Measurements from ENCODE around the gene RNFT2. TPM values are rescaled to one million over a fixed set of nuclear protein-coding genes. Genes with fewer than 3 reads are reported as not detected.

Gene RNFT2
- total and polyA plus RNA-seq, 2 donors from 2014 or later = 4.3 to 6.8 TPM

DNA sequence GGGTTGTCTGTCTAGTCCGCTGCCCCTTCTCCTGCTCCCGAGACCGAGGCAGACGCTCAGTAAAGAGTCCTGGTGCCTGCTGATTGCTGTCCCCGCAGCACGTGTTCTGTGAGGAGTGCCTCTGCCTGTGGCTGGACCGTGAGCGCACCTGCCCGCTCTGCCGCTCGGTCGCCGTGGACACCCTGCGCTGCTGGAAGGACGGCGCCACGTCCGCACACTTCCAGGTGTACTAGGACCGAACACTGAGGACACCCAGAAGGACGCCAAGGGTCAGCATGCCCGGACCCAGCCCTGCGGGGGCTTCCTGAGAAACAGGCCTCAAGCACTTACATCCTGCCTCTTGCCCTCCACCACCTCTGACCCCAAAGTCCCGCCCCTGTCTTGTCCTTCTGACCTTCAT, 111.1 kb downstream of the RNFT2 start:
- no peak overlapping the region for H3K4me3 ChIP-seq (ENCODE audit: low read length in 3 of 3)
- no peak for FAIRE-seq
- TF ChIP-seq, protein P1, sequence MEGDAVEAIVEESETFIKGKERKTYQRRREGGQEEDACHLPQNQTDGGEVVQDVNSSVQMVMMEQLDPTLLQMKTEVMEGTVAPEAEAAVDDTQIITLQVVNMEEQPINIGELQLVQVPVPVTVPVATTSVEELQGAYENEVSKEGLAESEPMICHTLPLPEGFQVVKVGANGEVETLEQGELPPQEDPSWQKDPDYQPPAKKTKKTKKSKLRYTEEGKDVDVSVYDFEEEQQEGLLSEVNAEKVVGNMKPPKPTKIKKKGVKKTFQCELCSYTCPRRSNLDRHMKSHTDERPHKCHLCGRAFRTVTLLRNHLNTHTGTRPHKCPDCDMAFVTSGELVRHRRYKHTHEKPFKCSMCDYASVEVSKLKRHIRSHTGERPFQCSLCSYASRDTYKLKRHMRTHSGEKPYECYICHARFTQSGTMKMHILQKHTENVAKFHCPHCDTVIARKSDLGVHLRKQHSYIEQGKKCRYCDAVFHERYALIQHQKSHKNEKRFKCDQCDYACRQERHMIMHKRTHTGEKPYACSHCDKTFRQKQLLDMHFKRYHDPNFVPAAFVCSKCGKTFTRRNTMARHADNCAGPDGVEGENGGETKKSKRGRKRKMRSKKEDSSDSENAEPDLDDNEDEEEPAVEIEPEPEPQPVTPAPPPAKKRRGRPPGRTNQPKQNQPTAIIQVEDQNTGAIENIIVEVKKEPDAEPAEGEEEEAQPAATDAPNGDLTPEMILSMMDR (IDR thresholded peaks at IDR 0.05; ENCODE audit: borderline replicate concordance, extremely low read depth, insufficient read depth) = no peak
- no peaks in the 10 kb centered on the region for H3K9me3 ChIP-seq (ENCODE audit: control insufficient read depth in 2 of 3, insufficient read depth in 1 of 3, low read length in 3 of 3)
- intact Hi-C loops (cut with DNase I) = no loop called here
- no peak overlapping the region for H3K9ac ChIP-seq (ENCODE audit: low read length in 3 of 3)
- DNase-seq = no peak
- no peak overlapping the region for H3K27ac ChIP-seq (ENCODE audit: low read depth in 2 of 2, low read length in 2 of 2)
- H3K27me3 ChIP-seq (ENCODE audit: control insufficient read depth, insufficient read depth, low read length) = no peaks in the 10 kb centered on the region
- no peaks in the 10 kb centered on the region for H3K36me3 ChIP-seq (ENCODE audit: control insufficient read depth in 2 of 3, insufficient read depth in 3 of 3, low read length in 3 of 3)
- H3K4me1 ChIP-seq (ENCODE audit: control insufficient read depth in 2 of 3, insufficient read depth in 2 of 3, low read depth in 1 of 3, low read length in 3 of 3) = no peaks in the 10 kb centered on the region

DNA sequence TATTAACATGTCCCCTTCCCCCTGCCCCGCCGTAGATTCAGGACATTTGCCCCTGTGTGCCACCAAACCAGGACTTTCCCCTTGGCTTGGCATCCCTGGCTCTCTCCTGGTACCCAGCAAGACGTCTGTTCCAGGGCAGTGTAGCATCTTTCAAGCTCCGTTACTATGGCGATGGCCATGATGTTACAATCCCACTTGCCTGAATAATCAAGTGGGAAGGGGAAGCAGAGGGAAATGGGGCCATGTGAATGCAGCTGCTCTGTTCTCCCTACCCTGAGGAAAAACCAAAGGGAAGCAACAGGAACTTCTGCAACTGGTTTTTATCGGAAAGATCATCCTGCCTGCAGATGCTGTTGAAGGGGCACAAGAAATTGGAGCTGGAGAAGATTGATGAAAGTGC, 114.2 kb downstream of the RNFT2 start:
- Histone ChIP-seq H3K9me3 (ENCODE audit: control insufficient read depth in 2 of 3, insufficient read depth in 1 of 3, low read length in 3 of 3) (no peaks in the 10 kb centered on the region), H3K9ac (ENCODE audit: low read length in 3 of 3) (no peak overlapping the region), H3K4me3 (ENCODE audit: low read length in 3 of 3) (no peak overlapping the region), H3K27me3 (ENCODE audit: control insufficient read depth, insufficient read depth, low read length) (no peaks in the 10 kb centered on the region), H3K27ac (ENCODE audit: low read depth in 2 of 2, low read length in 2 of 2) (no peak overlapping the region), H3K36me3 (ENCODE audit: control insufficient read depth in 2 of 3, insufficient read depth in 3 of 3, low read length in 3 of 3) (no peaks in the 10 kb centered on the region), H3K4me1 (ENCODE audit: control insufficient read depth in 2 of 3, insufficient read depth in 2 of 3, low read depth in 1 of 3, low read length in 3 of 3) (no peaks in the 10 kb centered on the region)
- FAIRE-seq = no peak
- DNase-seq = no peak
- TF ChIP-seq, protein P1 (IDR thresholded peaks at IDR 0.05; ENCODE audit: borderline replicate concordance, extremely low read depth, insufficient read depth) = no peak
- intact Hi-C loops (cut with DNase I) = no loop called here

DNA sequence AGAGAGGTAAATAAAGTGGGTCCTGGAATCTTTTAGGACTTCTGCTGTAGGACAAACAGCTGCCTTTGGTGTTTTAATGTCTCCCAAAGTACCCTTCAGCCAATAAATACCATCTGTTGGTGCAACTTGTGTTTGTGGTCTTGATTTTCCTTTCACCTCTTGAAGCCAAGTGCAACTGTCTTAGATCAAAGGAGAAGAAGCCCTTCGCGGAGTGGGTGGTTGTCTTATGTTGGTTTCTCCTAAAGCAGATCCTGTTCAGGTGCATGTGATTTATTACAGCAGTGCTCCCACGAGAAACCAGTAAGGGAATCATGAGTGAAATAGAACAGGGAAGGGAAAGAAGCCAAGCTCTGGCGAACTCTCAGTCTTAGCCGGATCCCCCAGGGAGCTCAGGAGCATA, 115.4 kb downstream of the RNFT2 start:
- Histone ChIP-seq H3K9ac (ENCODE audit: low read length in 3 of 3) (no peak overlapping the region), H3K36me3 (ENCODE audit: control insufficient read depth in 2 of 3, insufficient read depth in 3 of 3, low read length in 3 of 3) (no peaks in the 10 kb centered on the region), H3K27ac (ENCODE audit: low read depth in 2 of 2, low read length in 2 of 2) (no peak overlapping the region), H3K4me1 (ENCODE audit: control insufficient read depth in 2 of 3, insufficient read depth in 2 of 3, low read depth in 1 of 3, low read length in 3 of 3) (no peaks in the 10 kb centered on the region), H3K9me3 (ENCODE audit: control insufficient read depth in 2 of 3, insufficient read depth in 1 of 3, low read length in 3 of 3) (no peaks in the 10 kb centered on the region), H3K27me3 (ENCODE audit: control insufficient read depth, insufficient read depth, low read length) (no peaks in the 10 kb centered on the region), H3K4me3 (ENCODE audit: low read length in 3 of 3) (no peak overlapping the region)
- intact Hi-C loops (cut with DNase I) = no loop called here
- FAIRE-seq = no peak
- TF ChIP-seq, protein P1 (IDR thresholded peaks at IDR 0.05; ENCODE audit: borderline replicate concordance, extremely low read depth, insufficient read depth) = no peak
- DNase-seq = no peak

All from kidney (tissue), 14 donors.